Astrocyte (in vitro differentiated cells and primary cell): ENCODE results near the gene PSMD3. TPM values are rescaled to one million over a fixed set of nuclear protein-coding genes. Genes with fewer than 3 reads are reported as not detected.

Experiments
- DNase-seq: peaks from one replicate; pipeline ENCODE4 v3.0.0-alpha.2; 2010; ENCODE audit warnings: low read depth
- FAIRE-seq: peaks from 2 replicates; lab custom pipeline; 2011; peaks lifted over from hg19 to GRCh38; lab: Jason Lieb, UNC
- H2AFZ ChIP-seq: 2 replicates; pipeline ENCODE4 v1.6.0; 2012; ENCODE audit warnings: low read depth, low read length, inconsistent platforms
- H3K27ac ChIP-seq: 2 replicates; pipeline ENCODE4 v1.5.1; 2011; ENCODE audit warnings: low read depth, low read length, inconsistent platforms
- H3K27me3 ChIP-seq: 2 replicates; pipeline ENCODE4 v1.6.0; 2011; ENCODE audit warnings: low read length, inconsistent platforms; ENCODE audit not compliant: insufficient read depth
- H3K36me3 ChIP-seq: 2 replicates; pipeline ENCODE4 v1.5.1; 2011; ENCODE audit warnings: low read length, inconsistent platforms; ENCODE audit not compliant: insufficient read depth
- H3K4me1 ChIP-seq: 2 replicates; pipeline ENCODE4 v1.5.1; 2011; ENCODE audit warnings: low read length, inconsistent platforms; ENCODE audit not compliant: insufficient read depth
- H3K4me2 ChIP-seq: 2 replicates; pipeline ENCODE4 v1.6.0; 2012; ENCODE audit warnings: low read length, inconsistent platforms
- H3K4me3 ChIP-seq: 2 replicates; pipeline ENCODE4 v1.5.1; 2011; ENCODE audit warnings: low read depth, mild to moderate bottlenecking, low read length, inconsistent platforms; ENCODE audit not compliant: insufficient read depth
- H3K79me2 ChIP-seq: 2 replicates; pipeline ENCODE4 v1.6.0; 2012; ENCODE audit warnings: mild to moderate bottlenecking, low read length, inconsistent platforms; ENCODE audit not compliant: insufficient read depth
- H3K9ac ChIP-seq: 2 replicates; pipeline ENCODE4 v1.6.0; 2012; ENCODE audit warnings: mild to moderate bottlenecking, low read length, inconsistent platforms
- H3K9me3 ChIP-seq: 2 replicates; pipeline ENCODE4 v1.5.1; 2012; ENCODE audit warnings: low read depth, mild to moderate bottlenecking, low read length, inconsistent platforms; ENCODE audit not compliant: insufficient read depth
- H4K20me1 ChIP-seq: 2 replicates; pipeline ENCODE4 v1.6.0; 2012; ENCODE audit warnings: low read length, inconsistent platforms; ENCODE audit not compliant: insufficient read depth
- H3K27ac Mint-ChIP-seq: one replicate; pipeline ENCODE4 v1.8.0; 2021; ENCODE audit warnings: mild to moderate bottlenecking, mixed read lengths; ENCODE audit not compliant: unreplicated experiment
- H3K27me3 Mint-ChIP-seq: one replicate; pipeline ENCODE4 v1.8.0; 2021; ENCODE audit warnings: low read depth, mixed read lengths; ENCODE audit not compliant: unreplicated experiment
- H3K36me3 Mint-ChIP-seq: one replicate; pipeline ENCODE4 v1.8.0; 2021; ENCODE audit warnings: low read depth, mixed read lengths; ENCODE audit not compliant: unreplicated experiment
- H3K4me1 Mint-ChIP-seq: one replicate; pipeline ENCODE4 v1.8.0; 2021; ENCODE audit warnings: low read depth, mixed read lengths; ENCODE audit not compliant: unreplicated experiment
- H3K4me3 Mint-ChIP-seq: one replicate; pipeline ENCODE4 v1.8.0; 2021; ENCODE audit warnings: mild to moderate bottlenecking, moderate library complexity, mixed read lengths; ENCODE audit not compliant: unreplicated experiment
- H3K9me3 Mint-ChIP-seq: one replicate; pipeline ENCODE4 v1.8.0; 2021; ENCODE audit warnings: mild to moderate bottlenecking, mixed read lengths; ENCODE audit not compliant: unreplicated experiment
- EZH2 ChIP-seq: IDR thresholded peaks from 2 replicates; pipeline ENCODE4 v1.6.1; 2012; ENCODE audit warnings: mild to moderate bottlenecking, low read length, inconsistent platforms; ENCODE audit not compliant: insufficient read depth
- total RNA-seq: library from RNA; stranded (reverse); gene quantifications from 2 replicates; pipeline ENCODE4 v1.2.1, GENCODE V29; 2021
- TF ChIP-seq, protein P1 (sequence below): IDR thresholded peaks from 2 replicates; pipeline ENCODE4 v1.5.1; 2011; ENCODE audit warnings: low read depth, mild to moderate bottlenecking, inconsistent platforms, low read length, moderate library complexity; ENCODE audit not compliant: insufficient read depth

The PSMD3 gene
- total RNA-seq, 1 donor from 2014 or later: 129 TPM

- no peak for DNase-seq
- H3K27me3 ChIP-seq: no peaks in the 10 kb centered on the region
- Mint-ChIP-seq H3K4me3 (peak overlapping the region; percentile 20), H3K9me3 (no peaks in the 10 kb centered on the region), H3K27ac (no peak overlapping the region), H3K27me3 (no peaks in the 10 kb centered on the region), H3K4me1 (peaks cover 9% of the 10 kb centered on the region), H3K36me3 (peaks cover 12% of the 10 kb centered on the region)
- no peaks in the 10 kb centered on the region for H3K9me3 ChIP-seq
- no peak overlapping the region for H3K4me3 ChIP-seq
- no peak overlapping the region for H3K9ac ChIP-seq
- H3K4me2 ChIP-seq: no peak overlapping the region
- H3K27ac ChIP-seq: no peak overlapping the region
- no peaks in the 10 kb centered on the region for H3K36me3 ChIP-seq
- no peak overlapping the region for H2AFZ ChIP-seq
- no peaks in the 10 kb centered on the region for H3K79me2 ChIP-seq
- no peak for TF ChIP-seq EZH2
- TF ChIP-seq, protein P1, sequence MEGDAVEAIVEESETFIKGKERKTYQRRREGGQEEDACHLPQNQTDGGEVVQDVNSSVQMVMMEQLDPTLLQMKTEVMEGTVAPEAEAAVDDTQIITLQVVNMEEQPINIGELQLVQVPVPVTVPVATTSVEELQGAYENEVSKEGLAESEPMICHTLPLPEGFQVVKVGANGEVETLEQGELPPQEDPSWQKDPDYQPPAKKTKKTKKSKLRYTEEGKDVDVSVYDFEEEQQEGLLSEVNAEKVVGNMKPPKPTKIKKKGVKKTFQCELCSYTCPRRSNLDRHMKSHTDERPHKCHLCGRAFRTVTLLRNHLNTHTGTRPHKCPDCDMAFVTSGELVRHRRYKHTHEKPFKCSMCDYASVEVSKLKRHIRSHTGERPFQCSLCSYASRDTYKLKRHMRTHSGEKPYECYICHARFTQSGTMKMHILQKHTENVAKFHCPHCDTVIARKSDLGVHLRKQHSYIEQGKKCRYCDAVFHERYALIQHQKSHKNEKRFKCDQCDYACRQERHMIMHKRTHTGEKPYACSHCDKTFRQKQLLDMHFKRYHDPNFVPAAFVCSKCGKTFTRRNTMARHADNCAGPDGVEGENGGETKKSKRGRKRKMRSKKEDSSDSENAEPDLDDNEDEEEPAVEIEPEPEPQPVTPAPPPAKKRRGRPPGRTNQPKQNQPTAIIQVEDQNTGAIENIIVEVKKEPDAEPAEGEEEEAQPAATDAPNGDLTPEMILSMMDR: no peak
- H3K4me1 ChIP-seq: peaks cover 32% of the 10 kb centered on the region
- no peak for FAIRE-seq
- H4K20me1 ChIP-seq: peaks cover 4% of the 10 kb centered on the region
Measured at GRCh38 chr17:40015998-40016985, 35.7 kb downstream of the PSMD3 start.

GRCh38 chr17:40017422-40018080, 36.9 kb downstream of the PSMD3 start:
- DNase-seq (no peak), FAIRE-seq (no peak)
- Histone ChIP-seq H3K36me3 (peaks cover 7% of the 10 kb centered on the region), H3K9ac (no peak overlapping the region), H3K79me2 (no peaks in the 10 kb centered on the region), H3K27me3 (no peaks in the 10 kb centered on the region), H2AFZ (no peak overlapping the region), H3K4me3 (no peak overlapping the region), H3K4me1 (peaks cover 40% of the 10 kb centered on the region), H3K4me2 (peak overlapping the region; percentile 61), H3K27ac (no peak overlapping the region), H4K20me1 (peaks cover 4% of the 10 kb centered on the region), H3K9me3 (no peaks in the 10 kb centered on the region)
- TF ChIP-seq EZH2: no peak
- TF ChIP-seq, protein P1: no peak
- peaks cover 13% of the 10 kb centered on the region for H3K4me1 Mint-ChIP-seq
- no peaks in the 10 kb centered on the region for H3K27me3 Mint-ChIP-seq
- no peaks in the 10 kb centered on the region for H3K9me3 Mint-ChIP-seq
- H3K27ac Mint-ChIP-seq: no peak overlapping the region
- no peak overlapping the region for H3K4me3 Mint-ChIP-seq
- H3K36me3 Mint-ChIP-seq: peaks cover 13% of the 10 kb centered on the region
